KMS-11 (cell line): Measurements from ENCODE around the gene ZNF683.

Experiments
- H2AFZ ChIP-seq: fragments of 200-600 bp; sonication (generic); 2 replicates; pipeline ENCODE4 v1.6.1; 2016; ENCODE audit warnings: antibody characterized with exemption, mixed run types, low read depth
- H3K27ac ChIP-seq: fragments of 200-600 bp; sonication (generic); 2 replicates; pipeline ENCODE4 v1.6.1; 2016; ENCODE audit warnings: mild to moderate bottlenecking, mixed run types
- H3K27me3 ChIP-seq: fragments of 200-600 bp; sonication (generic); 2 replicates; pipeline ENCODE4 v1.6.1; 2017; ENCODE audit warnings: mild to moderate bottlenecking, low read depth, mixed run types, moderate library complexity; ENCODE audit not compliant: insufficient read depth
- H3K36me3 ChIP-seq: fragments of 200-600 bp; sonication (generic); 2 replicates; pipeline ENCODE4 v1.6.1; 2017; ENCODE audit warnings: mild to moderate bottlenecking, mixed run types; ENCODE audit not compliant: insufficient read depth
- H3K4me1 ChIP-seq: fragments of 200-600 bp; sonication (generic); 2 replicates; pipeline ENCODE4 v1.6.1; 2016; ENCODE audit warnings: mild to moderate bottlenecking, low read depth, mixed run types; ENCODE audit not compliant: poor library complexity, severe bottlenecking
- H3K4me2 ChIP-seq: fragments of 200-600 bp; sonication (generic); 2 replicates; pipeline ENCODE4 v1.7.0; 2016; ENCODE audit warnings: mild to moderate bottlenecking, mixed run types
- H3K4me3 ChIP-seq: fragments of 200-600 bp; sonication (generic); IDR thresholded peaks from 2 replicates; pipeline ENCODE4 v1.6.1; 2017; ENCODE audit warnings: low read depth, low read length, mixed read lengths; ENCODE audit not compliant: insufficient read depth
- H3K79me2 ChIP-seq: fragments of 200-600 bp; sonication (generic); 2 replicates; pipeline ENCODE4 v1.6.1; 2016; ENCODE audit warnings: low read depth, mixed run types; ENCODE audit not compliant: insufficient read depth
- H3K9ac ChIP-seq: fragments of 200-600 bp; sonication (generic); 2 replicates; pipeline ENCODE4 v1.6.1; 2016; ENCODE audit warnings: mild to moderate bottlenecking, mixed run types
- H4K20me1 ChIP-seq: fragments of 200-600 bp; sonication (generic); 2 replicates; pipeline ENCODE4 v1.6.1; 2016; ENCODE audit warnings: mild to moderate bottlenecking, mixed run types; ENCODE audit not compliant: insufficient read depth
- CTCF ChIP-seq: fragments of 200-600 bp; sonication (generic); conservative IDR thresholded peaks from 2 replicates; pipeline ENCODE4 v1.6.1; 2017; ENCODE audit warnings: low read depth, mild to moderate bottlenecking, antibody characterized with exemption, low read length, moderate library complexity, mixed read lengths

ZNF683 gene

DNA sequence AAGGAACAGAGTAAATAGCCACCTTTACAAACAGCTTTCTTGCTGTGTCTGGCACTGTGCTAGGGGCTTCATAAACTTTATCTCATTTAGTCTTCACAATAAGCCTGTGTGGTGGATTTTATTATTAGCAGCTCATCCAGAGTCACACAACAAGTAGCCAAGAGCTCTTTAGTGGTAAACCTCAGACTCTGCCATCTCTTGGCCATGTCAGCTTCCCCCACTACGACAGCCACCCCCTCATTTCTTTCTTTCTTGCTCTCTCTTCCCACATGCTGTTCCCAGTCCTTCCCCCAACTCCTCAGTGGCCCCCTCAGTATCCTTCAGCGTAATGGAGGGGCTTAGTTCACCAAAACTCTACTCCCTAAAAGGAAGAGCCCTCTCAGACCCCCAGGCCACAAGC is 1.2 kb upstream of the ZNF683 start:
- Histone ChIP-seq H3K79me2 (no peaks in the 10 kb centered on the region), H3K4me2 (no peak overlapping the region), H3K9ac (no peak overlapping the region), H3K36me3 (no peaks in the 10 kb centered on the region), H2AFZ (no peak overlapping the region), H3K4me1 (peaks cover 9% of the 10 kb centered on the region), H4K20me1 (no peaks in the 10 kb centered on the region), H3K27ac (no peak overlapping the region), H3K4me3 (no peak overlapping the region), H3K27me3 (peaks cover under 1% of the 10 kb centered on the region; the same call in 1 of the 2 replicates)
- no peak for TF ChIP-seq CTCF

- Histone ChIP-seq H3K9ac (no peak overlapping the region), H2AFZ (no peak overlapping the region), H4K20me1 (no peaks in the 10 kb centered on the region), H3K4me1 (peaks cover 4% of the 10 kb centered on the region), H3K27ac (no peak overlapping the region), H3K36me3 (no peaks in the 10 kb centered on the region), H3K79me2 (no peaks in the 10 kb centered on the region), H3K4me2 (no peak overlapping the region), H3K4me3 (no peak overlapping the region), H3K27me3 (peaks cover 4% of the 10 kb centered on the region; the same call in 1 of the 2 replicates)
- TF ChIP-seq CTCF: no peak
Measured at GRCh38 chr1:26373281-26373680, 731 bp upstream of the ZNF683 start.

DNA sequence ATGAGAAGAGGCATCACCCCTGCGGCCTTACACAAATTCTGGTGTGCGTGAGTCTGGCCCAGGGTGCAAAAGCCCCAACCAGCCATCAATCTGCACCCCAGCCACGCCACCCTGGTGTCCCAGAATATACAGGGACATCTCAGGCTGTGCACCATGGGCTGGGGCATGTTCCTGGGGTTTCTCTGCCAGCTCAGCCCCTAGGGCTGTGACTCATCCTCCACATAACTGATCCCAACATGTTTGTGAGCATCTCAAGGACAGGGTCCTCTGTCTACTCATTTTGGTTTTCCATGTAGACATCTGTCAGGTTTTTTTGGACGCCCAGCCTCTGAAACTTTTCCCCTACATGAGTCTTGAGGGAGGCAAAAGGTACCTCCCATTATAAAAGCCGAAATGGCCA is 511 bp downstream of the ZNF683 start:
- Histone ChIP-seq H4K20me1 (no peaks in the 10 kb centered on the region), H3K4me3 (no peak overlapping the region), H3K27me3 (peaks cover 4% of the 10 kb centered on the region; the same call in 1 of the 2 replicates), H2AFZ (no peak overlapping the region), H3K27ac (no peak overlapping the region), H3K79me2 (no peaks in the 10 kb centered on the region), H3K36me3 (no peaks in the 10 kb centered on the region), H3K9ac (no peak overlapping the region), H3K4me1 (no peaks in the 10 kb centered on the region), H3K4me2 (no peak overlapping the region)
- TF ChIP-seq CTCF: no peak

GRCh38 chr1:26370591-26371382 is 1.8 kb downstream of the ZNF683 start:
- H3K4me3 ChIP-seq: no peak overlapping the region
- no peaks in the 10 kb centered on the region for H3K4me1 ChIP-seq
- no peak overlapping the region for H2AFZ ChIP-seq
- H4K20me1 ChIP-seq: no peaks in the 10 kb centered on the region
- H3K9ac ChIP-seq: no peak overlapping the region
- no peak overlapping the region for H3K27ac ChIP-seq
- no peaks in the 10 kb centered on the region for H3K36me3 ChIP-seq
- no peak overlapping the region for H3K4me2 ChIP-seq
- no peaks in the 10 kb centered on the region for H3K79me2 ChIP-seq
- no peak for TF ChIP-seq CTCF
- H3K27me3 ChIP-seq: peaks cover 4% of the 10 kb centered on the region; the same call in 1 of the 2 replicates
